Esophagus muscularis mucosa (tissue), 4 donors: ENCODE data around the gene HECTD4. TPM values are rescaled to one million over a fixed set of nuclear protein-coding genes. Genes with fewer than 3 reads are reported as not detected.
"Not testable (repeated sequence)": the region's sequence is repeated elsewhere in the genome, so short reads cannot be mapped to it uniquely, and the experiment has no call there.

Experiments used
- DNase-seq: peaks from one replicate; pipeline ENCODE4 v3.0.0-alpha.2; 2017; ENCODE audit errors: extremely low spot score
- H3K27ac ChIP-seq, 4 donors: fragments of 200-600 bp; sonication (generic); replicated peaks in 1 of 4; 1 replicate in 3 of 4; 2 replicates in 1 of 4; pipeline ENCODE4 v1.5.1; 2016 to 2019; ENCODE audit warnings: mild to moderate bottlenecking in 1 of 4
- H3K27me3 ChIP-seq, 4 donors: fragments of 200-600 bp; sonication (generic); one replicate each; pipeline versions ENCODE4 v1.5.1 to v1.6.0; 2016 to 2019
- H3K36me3 ChIP-seq, 4 donors: fragments of 200-600 bp; sonication (generic); one replicate each; pipeline ENCODE4 v1.5.1; 2016 to 2019
- H3K4me1 ChIP-seq, 4 donors: fragments of 200-600 bp; sonication (generic); one replicate each; pipeline ENCODE4 v1.5.1; 2016 to 2019
- H3K4me3 ChIP-seq, 4 donors: fragments of 200-600 bp; sonication (generic); 1 replicate in 2 of 4; 2 replicates in 2 of 4; pipeline ENCODE4 v1.5.1; 2016 to 2019; ENCODE audit warnings: mild to moderate bottlenecking in 4 of 4, moderate library complexity in 1 of 4
- H3K9me3 ChIP-seq, 4 donors: fragments of 200-600 bp; sonication (generic); 1 replicate in 3 of 4; 2 replicates in 1 of 4; pipeline ENCODE4 v1.5.1; 2016 to 2019
- CTCF ChIP-seq, 3 experiments: fragments of 200-600 bp in 2 of 3; fragments of 450-650 bp in 1 of 3; sonication (generic) in 2 of 3; IDR thresholded peaks; one replicate each; pipeline ENCODE4 v1.5.1; 2017 to 2019; ENCODE audit warnings: antibody characterized with exemption in 3 of 3, mild to moderate bottlenecking in 2 of 3, moderate library complexity in 1 of 3
- EP300 ChIP-seq: sonication (generic); formaldehyde crosslinking; IDR thresholded peaks from one replicate; pipeline ENCODE4 v1.6.1; 2017; ENCODE audit warnings: antibody characterized with exemption
- POLR2A ChIP-seq: fragments of 450-650 bp; IDR thresholded peaks from one replicate; pipeline ENCODE4 v1.6.1; 2017; ENCODE audit warnings: antibody characterized with exemption, moderate library complexity, mild to moderate bottlenecking, low read depth
- POLR2AphosphoS5 ChIP-seq, 2 donors: sonication (generic); formaldehyde crosslinking; IDR thresholded peaks; one replicate each; pipeline ENCODE4 v1.6.1; 2017; ENCODE audit warnings: antibody characterized with exemption in 2 of 2
- WGBS: methylation state at CpG from one replicate; pipeline ENCODE4 v1.1.5; 2018; 5-methylcytosine and 5-hydroxymethylcytosine counted together
- intact Hi-C: fragments of 100-400 bp; cut with DNase I; formaldehyde crosslinking; loops from one replicate; pipeline ENCODE4 v1.15.1; 2023
- total RNA-seq, 4 donors: library from RNA; depleted of rRNA; stranded (reverse); fragments of >200 nt; gene quantifications; one replicate each; pipeline versions ENCODE4 v1.1.0 to v1.2.1, GENCODE V29; 2016

HECTD4 gene
- total RNA-seq, 4 donors from 2014 or later = 27.3 to 59.3 (median 44.9) TPM

GRCh38 chr12:112406519-112407488 is 24.6 kb upstream of the HECTD4 start:
- Histone ChIP-seq H3K27me3 (no peaks in the 10 kb centered on the region), H3K36me3 (peaks cover 39 to 48% (median 43%) of the 10 kb centered on the region in 4 donors), H3K9me3 (no peaks in the 10 kb centered on the region), H3K27ac (no peak overlapping the region), H3K4me1 (peaks cover 20 to 29% (median 23%) of the 10 kb centered on the region in 4 donors), H3K4me3 (no peak overlapping the region)
- WGBS = 77% methylated on average over 11 of the region's 11 CpGs
- no peak for DNase-seq
- TF ChIP-seq CTCF (IDR thresholded peaks at IDR 0.05) (no peak), POLR2A (no peak), EP300 (no peak), POLR2AphosphoS5 (IDR thresholded peaks at IDR 0.05) (no peak)
- intact Hi-C loops = no loop called here

DNA sequence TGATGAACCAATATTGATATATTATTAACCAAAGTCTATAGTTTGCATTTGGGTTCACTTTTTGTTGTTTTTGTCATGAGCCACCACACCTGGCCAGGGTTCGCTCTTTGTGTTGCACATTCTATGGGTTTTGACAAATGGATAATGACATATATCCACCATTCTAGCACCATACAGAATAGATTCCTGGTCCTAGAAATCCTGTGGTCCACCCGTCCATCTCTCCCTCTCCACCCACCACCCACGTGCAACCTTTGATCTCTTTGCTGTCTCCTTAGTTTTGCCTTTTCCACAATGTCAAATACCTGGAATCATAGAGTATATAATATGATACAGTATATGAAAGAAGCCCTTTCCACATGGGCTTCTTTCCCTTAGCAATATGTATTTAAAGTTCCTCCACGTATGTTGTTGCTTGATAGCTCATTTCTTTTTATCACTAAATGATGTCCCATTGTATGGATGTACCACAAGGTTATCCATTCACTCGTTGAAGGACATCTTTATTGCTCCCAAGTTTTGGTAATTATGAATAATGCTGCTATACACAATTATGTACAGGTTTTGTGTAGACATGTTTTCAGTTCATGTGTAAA is 19.8 kb upstream of the HECTD4 start:
- no peak for DNase-seq
- 72% methylated on average over 5 of the region's 5 CpGs for WGBS
- H3K4me3 ChIP-seq = no peak overlapping the region
- no peak for TF ChIP-seq EP300
- no peak for TF ChIP-seq CTCF (IDR thresholded peaks at IDR 0.05)
- no peak for TF ChIP-seq POLR2A
- TF ChIP-seq POLR2AphosphoS5 (IDR thresholded peaks at IDR 0.05) = no peak
- H3K9me3 ChIP-seq = no peaks in the 10 kb centered on the region
- no peaks in the 10 kb centered on the region for H3K27me3 ChIP-seq
- intact Hi-C loops = no loop called here
- H3K36me3 ChIP-seq = peaks cover 28 to 35% (median 31%) of the 10 kb centered on the region in 4 donors
- peaks cover under 1 to 11% (median 3%) of the 10 kb centered on the region in 4 donors for H3K4me1 ChIP-seq
- no peak overlapping the region for H3K27ac ChIP-seq

- H3K27ac ChIP-seq = no peak overlapping the region
- TF ChIP-seq POLR2A (no peak), POLR2AphosphoS5 (IDR thresholded peaks at IDR 0.05) (no peak), EP300 (no peak), CTCF (IDR thresholded peaks at IDR 0.05) (no peak)
- no peak for DNase-seq
- no peak overlapping the region for H3K4me3 ChIP-seq
- H3K27me3 ChIP-seq = no peaks in the 10 kb centered on the region
- H3K9me3 ChIP-seq = no peaks in the 10 kb centered on the region
- H3K36me3 ChIP-seq = peaks cover 18 to 26% (median 22%) of the 10 kb centered on the region in 4 donors
- H3K4me1 ChIP-seq = peaks cover 0 to 1% (median 0%) of the 10 kb centered on the region in 4 donors
- 88% methylated on average over 5 of the region's 5 CpGs for WGBS
- intact Hi-C loops = no loop called here
These were observed 18.8 kb upstream of the HECTD4 start for GRCh38 chr12:112401054-112401453.

GRCh38 chr12:112393328-112393727 is 11.1 kb upstream of the HECTD4 start:
- TF ChIP-seq POLR2AphosphoS5 (IDR thresholded peaks at IDR 0.05) = no peak
- TF ChIP-seq POLR2A = no peak
- TF ChIP-seq EP300 = no peak
- no peak for TF ChIP-seq CTCF (IDR thresholded peaks at IDR 0.05)
- WGBS = 84% methylated on average over 1 of the region's 1 CpG
- Histone ChIP-seq H3K4me1 (no peaks in the 10 kb centered on the region), H3K27ac (no peak overlapping the region), H3K9me3 (no peaks in the 10 kb centered on the region), H3K27me3 (no peaks in the 10 kb centered on the region), H3K36me3 (no peaks in the 10 kb centered on the region), H3K4me3 (no peak overlapping the region)
- intact Hi-C loops = no loop called here
- no peak for DNase-seq

- not testable (repeated sequence) for H3K27me3 ChIP-seq, H3K4me1 ChIP-seq, H3K36me3 ChIP-seq, H3K9me3 ChIP-seq, H3K4me3 ChIP-seq, H3K27ac ChIP-seq, DNase-seq
- intact Hi-C loops = loop anchor here (5.0 to 10.0 kb wide), 3 partner anchors 108 to 445 kb away; no protein-coding TSS in a partner anchor
- 87% methylated on average over 3 of the region's 4 CpGs for WGBS
These were observed 7.9 kb upstream of the HECTD4 start for GRCh38 chr12:112389922-112390654.
